ENCODE measurements around the gene PGBD5. TPM values are rescaled to one million over a fixed set of nuclear protein-coding genes. Genes with fewer than 3 reads are reported as not detected.

The PGBD5 gene
- total RNA-seq, 2 donors from 2014 or later: 0.03 TPM; not detected in 1

- DNase-seq (ENCODE audit: low spot score) (no peak), ATAC-seq (no peak)
- H3K9me3 Mint-ChIP-seq: no peaks in the 10 kb centered on the region
- H3K36me3 Mint-ChIP-seq: no peaks in the 10 kb centered on the region
- peaks cover 0 to 3% of the 10 kb centered on the region in 2 donors for H3K4me1 Mint-ChIP-seq (ENCODE audit: low read depth in 2 of 2)
- no peak overlapping the region for H3K27ac Mint-ChIP-seq
- no peak overlapping the region for H3K4me3 Mint-ChIP-seq
- H3K27me3 Mint-ChIP-seq: no peaks in the 10 kb centered on the region
Observed at GRCh38 chr1:230280054-230280795, 145.9 kb downstream of the PGBD5 start.

GRCh38 chr1:230279583-230279945 is 146.6 kb downstream of the PGBD5 start:
- DNase-seq (ENCODE audit: low spot score) (no peak), ATAC-seq (no peak)
- Mint-ChIP-seq H3K4me1 (ENCODE audit: low read depth in 2 of 2) (peaks cover 0 to 3% of the 10 kb centered on the region in 2 donors), H3K27ac (no peak overlapping the region), H3K4me3 (no peak overlapping the region), H3K36me3 (no peaks in the 10 kb centered on the region), H3K9me3 (no peaks in the 10 kb centered on the region), H3K27me3 (no peaks in the 10 kb centered on the region)

GRCh38 chr1:230278871-230279582 is 147.1 kb downstream of the PGBD5 start:
- Mint-ChIP-seq H3K9me3 (no peaks in the 10 kb centered on the region), H3K36me3 (no peaks in the 10 kb centered on the region), H3K4me3 (no peak overlapping the region), H3K27ac (no peak overlapping the region), H3K27me3 (no peaks in the 10 kb centered on the region), H3K4me1 (ENCODE audit: low read depth in 2 of 2) (peaks cover 5 to 8% of the 10 kb centered on the region in 2 donors)
- DNase-seq (ENCODE audit: low spot score): no peak
- peak in 1 of 2 donors; percentile 32 for ATAC-seq

GRCh38 chr1:230278376-230278775 is 147.8 kb downstream of the PGBD5 start:
- Mint-ChIP-seq H3K9me3 (no peaks in the 10 kb centered on the region), H3K27ac (no peak overlapping the region)
- no peak for DNase-seq (ENCODE audit: low spot score)

GRCh38 chr1:230277201-230278025 is 148.7 kb downstream of the PGBD5 start:
- DNase-seq (ENCODE audit: low spot score) (no peak), ATAC-seq (no peak)
- no peak overlapping the region for H3K27ac Mint-ChIP-seq
- H3K36me3 Mint-ChIP-seq: no peaks in the 10 kb centered on the region
- H3K9me3 Mint-ChIP-seq: no peaks in the 10 kb centered on the region
- no peaks in the 10 kb centered on the region for H3K27me3 Mint-ChIP-seq
- H3K4me1 Mint-ChIP-seq (ENCODE audit: low read depth in 2 of 2): peaks cover 11 to 19% of the 10 kb centered on the region in 2 donors
- no peak overlapping the region for H3K4me3 Mint-ChIP-seq

More at GRCh38 chr1:230278376-230278775, 147.8 kb downstream of the PGBD5 start:
- no peak for ATAC-seq
- Mint-ChIP-seq H3K4me3 (no peak overlapping the region), H3K4me1 (ENCODE audit: low read depth in 2 of 2) (peaks cover 11 to 14% of the 10 kb centered on the region in 2 donors), H3K36me3 (no peaks in the 10 kb centered on the region), H3K27me3 (no peaks in the 10 kb centered on the region)

GRCh38 chr1:230276401-230276800 is 149.7 kb downstream of the PGBD5 start:
- Mint-ChIP-seq H3K27ac (no peak overlapping the region), H3K4me3 (no peak overlapping the region), H3K4me1 (ENCODE audit: low read depth in 2 of 2) (peaks cover 11 to 17% of the 10 kb centered on the region in 2 donors), H3K36me3 (no peaks in the 10 kb centered on the region), H3K9me3 (no peaks in the 10 kb centered on the region), H3K27me3 (no peaks in the 10 kb centered on the region)
- DNase-seq (ENCODE audit: low spot score) (no peak), ATAC-seq (no peak)

- H3K4me3 Mint-ChIP-seq: no peak overlapping the region
Observed at GRCh38 chr1:230274254-230274653, 151.9 kb downstream of the PGBD5 start.

GRCh38 chr1:230273141-230273710 is 152.9 kb downstream of the PGBD5 start:
- no peaks in the 10 kb centered on the region for H3K27me3 Mint-ChIP-seq
- H3K36me3 Mint-ChIP-seq: no peaks in the 10 kb centered on the region
- peaks cover 24 to 26% of the 10 kb centered on the region in 2 donors for H3K4me1 Mint-ChIP-seq (ENCODE audit: low read depth in 2 of 2)
- peak overlapping the region in 1 of 2 donors; percentile 3 for H3K27ac Mint-ChIP-seq
- DNase-seq (ENCODE audit: low spot score) (no peak), ATAC-seq (no peak)
- H3K4me3 Mint-ChIP-seq: no peak overlapping the region
- no peaks in the 10 kb centered on the region for H3K9me3 Mint-ChIP-seq

More at GRCh38 chr1:230274254-230274653, 151.9 kb downstream of the PGBD5 start:
- DNase-seq (ENCODE audit: low spot score) (no peak), ATAC-seq (no peak)
- H3K36me3 Mint-ChIP-seq: no peaks in the 10 kb centered on the region
- no peaks in the 10 kb centered on the region for H3K27me3 Mint-ChIP-seq
- H3K4me1 Mint-ChIP-seq (ENCODE audit: low read depth in 2 of 2): peaks cover 24 to 26% of the 10 kb centered on the region in 2 donors
- peak overlapping the region in 1 of 2 donors; percentile 68 for H3K27ac Mint-ChIP-seq
- no peaks in the 10 kb centered on the region for H3K9me3 Mint-ChIP-seq

GRCh38 chr1:230272557-230272956 is 153.6 kb downstream of the PGBD5 start:
- no peak overlapping the region for H3K27ac Mint-ChIP-seq
- H3K4me3 Mint-ChIP-seq: no peak overlapping the region
- no peaks in the 10 kb centered on the region for H3K36me3 Mint-ChIP-seq
- DNase-seq (ENCODE audit: low spot score) (no peak), ATAC-seq (no peak)
- no peaks in the 10 kb centered on the region for H3K9me3 Mint-ChIP-seq
- no peaks in the 10 kb centered on the region for H3K27me3 Mint-ChIP-seq
- peaks cover 27 to 29% of the 10 kb centered on the region in 2 donors for H3K4me1 Mint-ChIP-seq (ENCODE audit: low read depth in 2 of 2)

- peak overlapping the region; percentile 62 for H3K4me3 Mint-ChIP-seq
- H3K27ac Mint-ChIP-seq: peak overlapping the region; percentile 8 to 44
- ATAC-seq (no peak), DNase-seq (ENCODE audit: low spot score) (no peak)
- H3K4me1 Mint-ChIP-seq (ENCODE audit: low read depth in 2 of 2): peaks cover 27 to 29% of the 10 kb centered on the region in 2 donors
- no peaks in the 10 kb centered on the region for H3K9me3 Mint-ChIP-seq
- no peaks in the 10 kb centered on the region for H3K27me3 Mint-ChIP-seq
- no peaks in the 10 kb centered on the region for H3K36me3 Mint-ChIP-seq
Observed at GRCh38 chr1:230271300-230272035, 154.7 kb downstream of the PGBD5 start.

- ATAC-seq: peak; percentile 69 to 74
- DNase-seq (ENCODE audit: low spot score): no peak
- Mint-ChIP-seq H3K9me3 (no peaks in the 10 kb centered on the region), H3K4me3 (peak overlapping the region; percentile 68), H3K27ac (peak overlapping the region; percentile 8 to 44), H3K4me1 (ENCODE audit: low read depth in 2 of 2) (peaks cover 27 to 29% of the 10 kb centered on the region in 2 donors), H3K27me3 (no peaks in the 10 kb centered on the region), H3K36me3 (no peaks in the 10 kb centered on the region)
Observed at GRCh38 chr1:230270559-230271281, 155.4 kb downstream of the PGBD5 start.

GRCh38 chr1:230270185-230270558 is 156.0 kb downstream of the PGBD5 start:
- DNase-seq (ENCODE audit: low spot score) (no peak), ATAC-seq (peak; percentile 43 to 46)
- Mint-ChIP-seq H3K27me3 (no peaks in the 10 kb centered on the region), H3K27ac (peak overlapping the region; percentile 8 to 44), H3K9me3 (no peaks in the 10 kb centered on the region), H3K4me3 (peak overlapping the region; percentile 68), H3K36me3 (no peaks in the 10 kb centered on the region), H3K4me1 (ENCODE audit: low read depth in 2 of 2) (peaks cover 27 to 29% of the 10 kb centered on the region in 2 donors)
